Thyroid gland (tissue), 4 donors: ENCODE results near the gene DET1. TPM values are rescaled to one million over a fixed set of nuclear protein-coding genes. Genes with fewer than 3 reads are reported as not detected.

Source experiments
- DNase-seq, 2 donors: peaks; one replicate each; pipeline ENCODE4 v3.0.0-alpha.2; 2019
- H3K27ac ChIP-seq, 3 donors: fragments of 200-600 bp; sonication (generic); 1 replicate in 2 of 3; 2 replicates in 1 of 3; pipeline ENCODE4 v1.5.1; 2016 to 2019; ENCODE audit warnings: mild to moderate bottlenecking in 1 of 3, moderate library complexity in 1 of 3
- H3K27me3 ChIP-seq: fragments of 200-600 bp; sonication (generic); one replicate; pipeline ENCODE4 v1.5.1; 2019
- H3K36me3 ChIP-seq, 2 donors: fragments of 200-600 bp; sonication (generic); one replicate each; pipeline ENCODE4 v1.5.1; 2016 to 2019
- H3K4me1 ChIP-seq, 2 donors: fragments of 200-600 bp; sonication (generic); one replicate each; pipeline ENCODE4 v1.5.1; 2017 to 2019
- H3K4me3 ChIP-seq, 3 donors: fragments of 200-600 bp; sonication (generic); replicated peaks in 1 of 3; 1 replicate in 2 of 3; 2 replicates in 1 of 3; pipeline ENCODE4 v1.5.1; 2016; ENCODE audit warnings: mild to moderate bottlenecking in 1 of 3
- H3K9me3 ChIP-seq: fragments of 200-600 bp; sonication (generic); one replicate; pipeline ENCODE4 v1.5.1; 2017
- CTCF ChIP-seq, 6 experiments: fragments of 200-600 bp in 3 of 6; fragments of 450-650 bp in 3 of 6; sonication (generic) in 3 of 6; IDR thresholded peaks; one replicate each; pipeline ENCODE4 v1.5.1; 2016 to 2019; ENCODE audit warnings: antibody characterized with exemption in 6 of 6, mild to moderate bottlenecking in 2 of 6, inconsistent platforms in 1 of 6, moderate library complexity in 1 of 6
- POLR2A ChIP-seq, 2 donors: fragments of 450-650 bp; IDR thresholded peaks; one replicate each; pipeline ENCODE4 v1.6.1; 2017; ENCODE audit warnings: antibody characterized with exemption in 2 of 2, mild to moderate bottlenecking in 2 of 2, moderate library complexity in 1 of 2
- WGBS, 2 donors: methylation state at CpG; one replicate each; pipeline ENCODE4 v1.1.5; 2017; 5-methylcytosine and 5-hydroxymethylcytosine counted together
- intact Hi-C: fragments of 100-400 bp; cut with DNase I; formaldehyde crosslinking; loops from one replicate; pipeline ENCODE4 v1.15.1; 2023
- total RNA-seq, 4 donors: library from RNA; depleted of rRNA; stranded (reverse); fragments of >200 nt; gene quantifications; one replicate each; pipeline ENCODE4 v1.2.3, GENCODE V29; 2016

Gene DET1
- total RNA-seq, 4 donors from 2014 or later: 8.8 to 11.2 (median 10.6) TPM

GRCh38 chr15:88580532-88580931, 34.1 kb upstream of the DET1 start:
- Histone ChIP-seq H3K9me3 (no peaks in the 10 kb centered on the region), H3K4me1 (peaks cover 10% of the 10 kb centered on the region in 2 donors), H3K27me3 (no peaks in the 10 kb centered on the region), H3K36me3 (no peaks in the 10 kb centered on the region), H3K4me3 (no peak overlapping the region), H3K27ac (no peak overlapping the region)
- intact Hi-C loops: no loop called here
- no peak for DNase-seq
- WGBS, 2 donors: 60 to 67% methylated on average over 4 of the region's 4 CpGs
- TF ChIP-seq CTCF (IDR thresholded peaks at IDR 0.05): no peak
- no peak for TF ChIP-seq POLR2A (IDR thresholded peaks at IDR 0.05)

GRCh38 chr15:88579322-88579721, 32.8 kb upstream of the DET1 start:
- TF ChIP-seq CTCF (IDR thresholded peaks at IDR 0.05): no peak
- TF ChIP-seq POLR2A (IDR thresholded peaks at IDR 0.05): no peak
- no peaks in the 10 kb centered on the region for H3K27me3 ChIP-seq
- no peaks in the 10 kb centered on the region for H3K36me3 ChIP-seq
- DNase-seq: no peak
- H3K9me3 ChIP-seq: no peaks in the 10 kb centered on the region
- H3K4me1 ChIP-seq: peaks cover 7 to 19% of the 10 kb centered on the region in 2 donors
- H3K27ac ChIP-seq: no peak overlapping the region
- WGBS, 2 donors: 86 to 88% methylated on average over 3 of the region's 3 CpGs
- intact Hi-C loops: no loop called here
- no peak overlapping the region for H3K4me3 ChIP-seq

GRCh38 chr15:88574655-88575054, 28.2 kb upstream of the DET1 start:
- peak overlapping the region in 1 of 3 donors; percentile 4 for H3K27ac ChIP-seq
- 37 to 38% methylated on average over 7 of the region's 7 CpGs for WGBS, 2 donors
- no peak for TF ChIP-seq POLR2A (IDR thresholded peaks at IDR 0.05)
- no peak for TF ChIP-seq CTCF (IDR thresholded peaks at IDR 0.05)

GRCh38 chr15:88574077-88574476, 27.6 kb upstream of the DET1 start:
- H3K4me1 ChIP-seq: peaks cover 31 to 45% of the 10 kb centered on the region in 2 donors
- TF ChIP-seq POLR2A (IDR thresholded peaks at IDR 0.05) (no peak), CTCF (IDR thresholded peaks at IDR 0.05) (no peak)
- DNase-seq: no peak
- H3K4me3 ChIP-seq: no peak overlapping the region
- no peaks in the 10 kb centered on the region for H3K9me3 ChIP-seq
- no peaks in the 10 kb centered on the region for H3K36me3 ChIP-seq
- intact Hi-C loops: no loop called here
- WGBS, 2 donors: 81 to 84% methylated on average over 1 of the region's 1 CpG
- no peaks in the 10 kb centered on the region for H3K27me3 ChIP-seq
- H3K27ac ChIP-seq: no peak overlapping the region

More at GRCh38 chr15:88574655-88575054, 28.2 kb upstream of the DET1 start:
- no peak overlapping the region for H3K4me3 ChIP-seq
- no peaks in the 10 kb centered on the region for H3K9me3 ChIP-seq
- intact Hi-C loops: no loop called here
- peak in 1 of 2 donors; percentile 20 for DNase-seq
- no peaks in the 10 kb centered on the region for H3K27me3 ChIP-seq
- H3K4me1 ChIP-seq: peaks cover 25 to 41% of the 10 kb centered on the region in 2 donors
- H3K36me3 ChIP-seq: no peaks in the 10 kb centered on the region

GRCh38 chr15:88571852-88572259, 25.4 kb upstream of the DET1 start:
- Histone ChIP-seq H3K27me3 (no peaks in the 10 kb centered on the region), H3K4me3 (no peak overlapping the region), H3K9me3 (no peaks in the 10 kb centered on the region), H3K4me1 (peaks cover 34 to 51% of the 10 kb centered on the region in 2 donors), H3K36me3 (no peaks in the 10 kb centered on the region), H3K27ac (peak overlapping the region; percentile 6 to 89 (median 79))
- TF ChIP-seq POLR2A (IDR thresholded peaks at IDR 0.05) (no peak), CTCF (IDR thresholded peaks at IDR 0.05) (no peak)
- peak; percentile 21 to 31 for DNase-seq
- intact Hi-C loops: no loop called here
- 46 to 47% methylated on average over 5 of the region's 5 CpGs for WGBS, 2 donors
